ENCODE results near the gene RESP18. TPM values are rescaled to one million over a fixed set of nuclear protein-coding genes. Genes with fewer than 3 reads are reported as not detected.

Gene RESP18
- total RNA-seq, 1 experiment from 2014 or later, result not detected

- ChIA-PET POLR2A (ENCODE audit: unreplicated experiment) (no interaction called here), CTCF (no interaction called here)
- no peak overlapping the region for H3K27ac ChIP-seq
- intact Hi-C loops (cut with micrococcal nuclease; ENCODE audit: unreplicated experiment), result no loop called here
- H3K9me2 ChIP-seq (ENCODE audit: insufficient read depth), result no peaks in the 10 kb centered on the region
- peaks cover 11% of the 10 kb centered on the region; the same call in 1 of the 2 replicates for H3F3A ChIP-seq (ENCODE audit: insufficient read depth, low read depth)
- no peak overlapping the region for H3K4me2 ChIP-seq
- H4K20me1 ChIP-seq (ENCODE audit: insufficient read depth), result no peaks in the 10 kb centered on the region
- H3K79me2 ChIP-seq (ENCODE audit: low read depth), result 0 out of 2 replicates have a peak, but pooled peaks cover 3% of the 10 kb centered on the region
- no peaks in the 10 kb centered on the region for H3K9me3 ChIP-seq (ENCODE audit: insufficient read depth, low read depth)
- peaks cover 25% of the 10 kb centered on the region for H3K4me1 ChIP-seq (replicated peaks; ENCODE audit: insufficient read depth)
- no peak overlapping the region for H2AFZ ChIP-seq
- no peaks in the 10 kb centered on the region for H3K36me3 ChIP-seq (ENCODE audit: low read depth)
- no TSS peak for BruUV-seq (replicated peaks)
- H3K27me3 ChIP-seq (ENCODE audit: insufficient read depth, low read depth), result no peaks in the 10 kb centered on the region
- TF ChIP-seq EZH2 (IDR thresholded peaks at IDR 0.05; ENCODE audit: low read depth), result no peak
- no peak for TF ChIP-seq CTCF (conservative IDR thresholded peaks at IDR 0.05)
- H3K4me3 ChIP-seq, result no peak overlapping the region
- DNase-seq, result no peak
Measured at GRCh38 chr2:219281588-219281987, 51.0 kb downstream of the RESP18 start.

DNA sequence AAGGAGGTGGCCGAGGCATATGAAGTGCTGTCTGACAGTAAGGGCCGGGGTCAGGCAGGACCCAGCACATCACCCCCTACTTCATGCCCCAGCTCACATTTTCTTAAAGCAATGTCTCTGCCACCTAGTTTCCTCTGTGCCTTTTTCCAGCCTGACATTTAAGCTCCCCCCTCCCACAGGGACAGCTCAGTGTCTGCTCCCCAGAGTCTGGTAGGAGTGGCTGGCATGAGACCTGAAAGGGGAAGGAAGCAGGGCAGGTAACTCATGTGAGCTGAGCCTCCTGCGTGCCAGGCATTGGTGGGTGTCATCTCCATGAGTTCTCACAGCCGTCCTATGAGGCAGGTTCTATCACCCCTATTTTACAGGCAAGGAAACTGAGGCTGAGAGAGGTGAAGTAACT lies 51.9 kb downstream of the RESP18 start:
- Histone ChIP-seq H3K9me3 (ENCODE audit: insufficient read depth, low read depth) (no peaks in the 10 kb centered on the region), H3K36me3 (ENCODE audit: low read depth) (no peaks in the 10 kb centered on the region), H3K4me1 (replicated peaks; ENCODE audit: insufficient read depth) (peaks cover 26% of the 10 kb centered on the region), H3F3A (ENCODE audit: insufficient read depth, low read depth) (peaks cover 13% of the 10 kb centered on the region; the same call in 1 of the 2 replicates), H2AFZ (no peak overlapping the region), H3K4me2 (peak overlapping the region; percentile 93; the same call in 1 of the 2 replicates), H3K9me2 (ENCODE audit: insufficient read depth) (no peaks in the 10 kb centered on the region), H3K4me3 (no peak overlapping the region), H3K27me3 (ENCODE audit: insufficient read depth, low read depth) (no peaks in the 10 kb centered on the region), H3K27ac (no peak overlapping the region), H4K20me1 (ENCODE audit: insufficient read depth) (no peaks in the 10 kb centered on the region), H3K79me2 (ENCODE audit: low read depth) (0 out of 2 replicates have a peak, but pooled peaks cover 3% of the 10 kb centered on the region)
- intact Hi-C loops (cut with micrococcal nuclease; ENCODE audit: unreplicated experiment), result no loop called here
- TF ChIP-seq CTCF (conservative IDR thresholded peaks at IDR 0.05), result no peak
- no peak for TF ChIP-seq EZH2 (IDR thresholded peaks at IDR 0.05; ENCODE audit: low read depth)
- CTCF ChIA-PET, result interaction anchor here (0.8 kb wide), 1 partner anchor 14 kb away, joined by 3 read pairs; no protein-coding TSS in a partner anchor
- POLR2A ChIA-PET (ENCODE audit: unreplicated experiment), result interaction anchor here (0.7 kb wide), 1 partner anchor 29 kb away, joined by 3 read pairs; no protein-coding TSS in a partner anchor
- no peak for DNase-seq
- BruUV-seq (replicated peaks), result TSS peak; percentile 38

- H3K36me3 ChIP-seq (ENCODE audit: low read depth), result no peaks in the 10 kb centered on the region
- no peak overlapping the region for H3K27ac ChIP-seq
- POLR2A ChIA-PET (ENCODE audit: unreplicated experiment), result interaction anchor here (0.7 kb wide), 2 partner anchors 28 to 69 kb away, joined by 3 to 4 read pairs; no protein-coding TSS in a partner anchor
- no peaks in the 10 kb centered on the region for H3K9me3 ChIP-seq (ENCODE audit: insufficient read depth, low read depth)
- no peaks in the 10 kb centered on the region for H4K20me1 ChIP-seq (ENCODE audit: insufficient read depth)
- peaks cover 20% of the 10 kb centered on the region; the same call in 1 of the 2 replicates for H3F3A ChIP-seq (ENCODE audit: insufficient read depth, low read depth)
- TF ChIP-seq EZH2 (IDR thresholded peaks at IDR 0.05; ENCODE audit: low read depth) (no peak), CTCF (conservative IDR thresholded peaks at IDR 0.05) (no peak)
- peak overlapping the region; percentile 86 for H2AFZ ChIP-seq
- H3K4me2 ChIP-seq, result peak overlapping the region; percentile 93
- peak overlapping the region; percentile 81 for H3K4me3 ChIP-seq
- BruUV-seq (replicated peaks), result no TSS peak
- H3K4me1 ChIP-seq (replicated peaks; ENCODE audit: insufficient read depth), result peaks cover 32% of the 10 kb centered on the region
- CTCF ChIA-PET, result interaction anchor here (0.8 kb wide), 1 partner anchor 15 kb away, joined by 3 read pairs; no protein-coding TSS in a partner anchor
- intact Hi-C loops (cut with micrococcal nuclease; ENCODE audit: unreplicated experiment), result loop anchor here (1.0 to 10.0 kb wide), 7 partner anchors 14 to 385 kb away; partner anchors contain the start of genes ABCB6, ANKZF1, ATG9A and TUBA4A
- H3K27me3 ChIP-seq (ENCODE audit: insufficient read depth, low read depth), result no peaks in the 10 kb centered on the region
- H3K9me2 ChIP-seq (ENCODE audit: insufficient read depth), result no peaks in the 10 kb centered on the region
- 0 out of 2 replicates have a peak, but pooled peaks cover 3% of the 10 kb centered on the region for H3K79me2 ChIP-seq (ENCODE audit: low read depth)
- no peak for DNase-seq
Measured at GRCh38 chr2:219279916-219280516, 52.5 kb downstream of the RESP18 start.

All from PC-9 (cell line).